ENCODE results near the gene DPY19L2.
"Not testable (repeated sequence)": the region's sequence is repeated elsewhere in the genome, so short reads cannot be mapped to it uniquely, and the experiment has no call there.

Gene DPY19L2

GRCh38 chr12:63545298-63545916 lies 122.9 kb downstream of the DPY19L2 start:
- DNase-seq (ENCODE audit: extremely low read depth in 1 of 2, low read depth in 1 of 2) = not testable (repeated sequence)

- DNase-seq (ENCODE audit: extremely low read depth in 1 of 2, low read depth in 1 of 2) = not testable (repeated sequence)
Measured at GRCh38 chr12:63538656-63539055, 129.6 kb downstream of the DPY19L2 start.

- not testable (repeated sequence) for DNase-seq (ENCODE audit: extremely low read depth in 1 of 2, low read depth in 1 of 2)
Measured at GRCh38 chr12:63537838-63538237, 130.5 kb downstream of the DPY19L2 start.

- DNase-seq (ENCODE audit: extremely low read depth in 1 of 2, low read depth in 1 of 2) = not testable (repeated sequence)
Measured at GRCh38 chr12:63529641-63530040, 138.7 kb downstream of the DPY19L2 start.

GRCh38 chr12:63525831-63526230 lies 142.5 kb downstream of the DPY19L2 start:
- no peak for DNase-seq (ENCODE audit: extremely low read depth in 1 of 2, low read depth in 1 of 2)

- DNase-seq (ENCODE audit: extremely low read depth in 1 of 2, low read depth in 1 of 2) = no peak
Measured at GRCh38 chr12:63521706-63522105, 146.6 kb downstream of the DPY19L2 start.
